H9 (cell line): ENCODE data around the gene SMCO1. TPM values are rescaled to one million over a fixed set of nuclear protein-coding genes. Genes with fewer than 3 reads are reported as not detected.
A peak's percentile ranks its signal among the peaks of the same experiment; 100 is the strongest.

ENCODE experiments used
- DNase-seq: peaks from one replicate; pipeline ENCODE4 v3.0.0-alpha.2; 2017
- H2AFZ ChIP-seq: one replicate; pipeline ENCODE4 v1.6.1; 2013; ENCODE audit warnings: mild to moderate bottlenecking, low read length, control low read depth, moderate library complexity
- H2AK5ac ChIP-seq: 2 replicates; pipeline ENCODE4 v1.6.1; 2013; ENCODE audit warnings: low read length, control low read depth, mixed read lengths; ENCODE audit not compliant: insufficient read length
- H2BK120ac ChIP-seq: one replicate; pipeline ENCODE4 v1.6.1; 2013; ENCODE audit warnings: low read depth, mild to moderate bottlenecking, low read length, control low read depth, inconsistent platforms; ENCODE audit not compliant: poor library complexity, severe bottlenecking
- H2BK12ac ChIP-seq: 2 replicates; pipeline ENCODE4 v1.6.1; 2013; ENCODE audit warnings: low read length, control low read depth, mixed read lengths, low read depth; ENCODE audit not compliant: insufficient read length
- H2BK15ac ChIP-seq: 2 replicates; pipeline ENCODE4 v1.6.1; 2013; ENCODE audit warnings: low read depth, low read length, control low read depth
- H2BK20ac ChIP-seq: one replicate; pipeline ENCODE4 v1.6.1; 2013; ENCODE audit warnings: low read depth, mild to moderate bottlenecking, low read length, control low read depth, inconsistent platforms; ENCODE audit not compliant: poor library complexity, severe bottlenecking
- H2BK5ac ChIP-seq: 2 replicates; pipeline ENCODE4 v1.6.1; 2013; ENCODE audit warnings: low read length, control low read depth, mixed read lengths; ENCODE audit not compliant: insufficient read length
- H3K14ac ChIP-seq: 2 replicates; pipeline ENCODE4 v1.6.1; 2013; ENCODE audit warnings: low read length, control low read depth; ENCODE audit not compliant: insufficient read depth
- H3K18ac ChIP-seq: 2 replicates; pipeline ENCODE4 v1.6.1; 2013; ENCODE audit warnings: low read depth, mild to moderate bottlenecking, mixed read lengths, low read length, control low read depth; ENCODE audit not compliant: insufficient read length
- H3K23ac ChIP-seq: 2 replicates; pipeline ENCODE4 v1.6.1; 2013; ENCODE audit warnings: low read length, control low read depth, mixed read lengths, low read depth; ENCODE audit not compliant: insufficient read length
- H3K23me2 ChIP-seq: 2 replicates; pipeline ENCODE4 v1.6.1; 2013; ENCODE audit warnings: low read depth, mild to moderate bottlenecking, mixed read lengths, low read length, control low read depth; ENCODE audit not compliant: insufficient read length, poor library complexity, severe bottlenecking
- H3K27ac ChIP-seq: 2 replicates; pipeline ENCODE4 v1.5.1; 2013; ENCODE audit warnings: low read length, control low read depth, mixed read lengths, low read depth; ENCODE audit not compliant: insufficient read length
- H3K27me3 ChIP-seq: 2 replicates; pipeline ENCODE4 v1.6.1; 2013; ENCODE audit warnings: low read length, control low read depth, inconsistent platforms; ENCODE audit not compliant: insufficient read depth
- H3K4ac ChIP-seq: 2 replicates; pipeline ENCODE4 v1.6.1; 2013; ENCODE audit warnings: low read depth, mild to moderate bottlenecking, control low read depth, inconsistent platforms, low read length, moderate library complexity
- H3K4me1 ChIP-seq: 2 replicates; pipeline ENCODE4 v1.6.1; 2013; ENCODE audit warnings: low read length, control low read depth, inconsistent platforms; ENCODE audit not compliant: insufficient read depth
- H3K4me2 ChIP-seq: 2 replicates; pipeline ENCODE4 v1.6.1; 2013; ENCODE audit warnings: low read length, control low read depth, mixed read lengths; ENCODE audit not compliant: insufficient read length, insufficient read depth
- H3K56ac ChIP-seq: 2 replicates; pipeline ENCODE4 v1.6.1; 2013; ENCODE audit warnings: low read depth, mild to moderate bottlenecking, mixed read lengths, low read length, control low read depth; ENCODE audit not compliant: insufficient read length
- H3K79me1 ChIP-seq: 2 replicates; pipeline ENCODE4 v1.6.1; 2013; ENCODE audit warnings: low read depth, mild to moderate bottlenecking, moderate library complexity, low read length, control low read depth, inconsistent platforms; ENCODE audit not compliant: insufficient read depth, poor library complexity, severe bottlenecking
- H3K79me2 ChIP-seq: 2 replicates; pipeline ENCODE4 v1.6.1; 2013; ENCODE audit warnings: low read length, control low read depth, inconsistent platforms; ENCODE audit not compliant: insufficient read depth
- H3K9ac ChIP-seq: 2 replicates; pipeline ENCODE4 v1.6.1; 2013; ENCODE audit warnings: low read length, control low read depth, mixed read lengths; ENCODE audit not compliant: insufficient read length; ENCODE audit errors: extremely low read depth
- H3K9me3 ChIP-seq: one replicate; pipeline ENCODE4 v1.6.1; 2013; ENCODE audit warnings: low read depth, low read length, inconsistent platforms; ENCODE audit not compliant: control insufficient read depth
- H3T11ph ChIP-seq: one replicate; pipeline ENCODE4 v1.6.1; 2013; ENCODE audit warnings: mild to moderate bottlenecking, low read length, control low read depth, inconsistent platforms
- H4K20me1 ChIP-seq: one replicate; pipeline ENCODE4 v1.6.1; 2013; ENCODE audit not compliant: control insufficient read depth, insufficient read length, insufficient read depth
- H4K5ac ChIP-seq: 2 replicates; pipeline ENCODE4 v1.6.1; 2013; ENCODE audit warnings: low read depth, mild to moderate bottlenecking, mixed read lengths, low read length, control low read depth; ENCODE audit not compliant: insufficient read length
- H4K8ac ChIP-seq: replicated peaks from 2 replicates; pipeline ENCODE4 v1.6.1; 2013; ENCODE audit warnings: low read length, control low read depth, mixed read lengths, low read depth; ENCODE audit not compliant: insufficient read length
- H4K91ac ChIP-seq: 2 replicates; pipeline ENCODE4 v1.6.1; 2013; ENCODE audit warnings: low read depth, mild to moderate bottlenecking, moderate library complexity, mixed read lengths, low read length, control low read depth; ENCODE audit not compliant: insufficient read length
- H3K27ac Mint-ChIP-seq, 3 experiments: 2 replicates in 2 of 3; 3 replicates in 1 of 3; pipeline ENCODE4 v1.8.0; 2020 to 2021; ENCODE audit warnings: mixed read lengths in 3 of 3, mild to moderate bottlenecking in 1 of 3, moderate library complexity in 1 of 3
- H3K27me3 Mint-ChIP-seq: 2 replicates; pipeline ENCODE4 v1.8.0; 2021; ENCODE audit warnings: low read depth, mild to moderate bottlenecking, moderate library complexity, mixed read lengths
- H3K36me3 Mint-ChIP-seq, 3 experiments: 2 replicates in 2 of 3; 3 replicates in 1 of 3; pipeline ENCODE4 v1.8.0; 2020 to 2021; ENCODE audit warnings: low read depth in 3 of 3, mixed read lengths in 3 of 3; ENCODE audit not compliant: insufficient read depth in 1 of 3
- H3K4me1 Mint-ChIP-seq, 2 experiments: 2 replicates each; pipeline ENCODE4 v1.8.0; 2020; ENCODE audit warnings: mixed read lengths in 2 of 2
- H3K4me3 Mint-ChIP-seq, 2 experiments: 2 replicates in 1 of 2; 3 replicates in 1 of 2; pipeline ENCODE4 v1.8.0; 2020 to 2021; ENCODE audit warnings: mild to moderate bottlenecking in 2 of 2, mixed read lengths in 2 of 2, moderate library complexity in 1 of 2
- H3K9me3 Mint-ChIP-seq, 2 experiments: 2 replicates in 1 of 2; 3 replicates in 1 of 2; pipeline ENCODE4 v1.8.0; 2020; ENCODE audit warnings: mild to moderate bottlenecking in 2 of 2, mixed read lengths in 2 of 2, moderate library complexity in 1 of 2
- WGBS: extraction: QIAGEN DNeasy Blood & Tissue Kit; methylation state at CpG from one replicate; pipeline ENCODE4 v1.1.7; 2013; ENCODE audit warnings: missing lambda C conversion rate, low lambda C conversion rate, mixed read lengths; ENCODE audit not compliant: insufficient read length; ENCODE audit errors: extremely low coverage; 5-methylcytosine and 5-hydroxymethylcytosine counted together
- total RNA-seq: library from RNA; stranded (reverse); gene quantifications from 2 replicates; pipeline ENCODE4 v1.2.1, GENCODE V29; 2021
- TF ChIP-seq, protein P1 (sequence below): fragments of 200-600 bp; sonication (generic); conservative IDR thresholded peaks from 3 replicates; pipeline ENCODE4 v1.8.0; 2021; ENCODE audit warnings: antibody characterized with exemption, mild to moderate bottlenecking

The SMCO1 gene
- total RNA-seq, 1 experiment from 2014 or later = not detected

DNA sequence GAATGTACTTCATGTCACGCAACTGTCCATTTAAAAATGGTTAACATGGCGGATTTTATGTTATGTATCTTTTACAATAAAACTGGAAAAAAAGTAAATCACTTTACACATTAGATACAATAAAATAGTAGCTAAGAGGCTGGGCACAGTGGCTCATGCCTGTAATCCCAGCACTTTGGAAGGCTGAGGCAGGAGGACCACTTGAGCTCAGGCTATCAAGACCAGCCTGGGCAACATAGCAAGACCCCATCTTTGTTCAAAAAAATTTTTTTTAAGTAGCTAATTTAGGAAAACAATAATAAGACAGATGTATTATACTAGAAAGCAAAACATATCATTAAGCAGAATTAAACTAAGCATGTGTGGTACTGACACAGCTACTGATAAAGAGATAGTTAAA lies 23.1 kb downstream of the SMCO1 start:
- Histone ChIP-seq H3K4me2 (no peak overlapping the region), H2AFZ (no peak overlapping the region), H3K56ac (no peak overlapping the region), H3K14ac (no peak overlapping the region), H3K9ac (no peak overlapping the region), H2BK15ac (no peak overlapping the region), H2BK120ac (no peak overlapping the region), H3K79me1 (peaks cover 22% of the 10 kb centered on the region), H3T11ph (no peak overlapping the region), H2AK5ac (no peak overlapping the region), H2BK12ac (no peak overlapping the region), H3K18ac (no peak overlapping the region), H3K79me2 (peaks cover 41% of the 10 kb centered on the region), H3K4me1 (no peaks in the 10 kb centered on the region), H4K91ac (no peak overlapping the region), H3K4ac (no peak overlapping the region), H4K8ac (no peak overlapping the region), H3K27ac (no peak overlapping the region), H3K23me2 (no peaks in the 10 kb centered on the region), H2BK20ac (no peak overlapping the region), H4K20me1 (no peaks in the 10 kb centered on the region), H3K9me3 (no peaks in the 10 kb centered on the region), H2BK5ac (no peak overlapping the region), H4K5ac (no peak overlapping the region), H3K23ac (no peak overlapping the region), H3K27me3 (no peaks in the 10 kb centered on the region)
- no peak overlapping the region for H3K4me3 Mint-ChIP-seq
- H3K27ac Mint-ChIP-seq = 0 out of 7 replicates have a peak overlapping the region, but pooled peaks of 1 of the 3 experiments have one; percentile 12
- H3K4me1 Mint-ChIP-seq = peaks cover 0 to 15% of the 10 kb centered on the region in 2 experiments; a peak in 2 of 4 replicates
- TF ChIP-seq, protein P1, sequence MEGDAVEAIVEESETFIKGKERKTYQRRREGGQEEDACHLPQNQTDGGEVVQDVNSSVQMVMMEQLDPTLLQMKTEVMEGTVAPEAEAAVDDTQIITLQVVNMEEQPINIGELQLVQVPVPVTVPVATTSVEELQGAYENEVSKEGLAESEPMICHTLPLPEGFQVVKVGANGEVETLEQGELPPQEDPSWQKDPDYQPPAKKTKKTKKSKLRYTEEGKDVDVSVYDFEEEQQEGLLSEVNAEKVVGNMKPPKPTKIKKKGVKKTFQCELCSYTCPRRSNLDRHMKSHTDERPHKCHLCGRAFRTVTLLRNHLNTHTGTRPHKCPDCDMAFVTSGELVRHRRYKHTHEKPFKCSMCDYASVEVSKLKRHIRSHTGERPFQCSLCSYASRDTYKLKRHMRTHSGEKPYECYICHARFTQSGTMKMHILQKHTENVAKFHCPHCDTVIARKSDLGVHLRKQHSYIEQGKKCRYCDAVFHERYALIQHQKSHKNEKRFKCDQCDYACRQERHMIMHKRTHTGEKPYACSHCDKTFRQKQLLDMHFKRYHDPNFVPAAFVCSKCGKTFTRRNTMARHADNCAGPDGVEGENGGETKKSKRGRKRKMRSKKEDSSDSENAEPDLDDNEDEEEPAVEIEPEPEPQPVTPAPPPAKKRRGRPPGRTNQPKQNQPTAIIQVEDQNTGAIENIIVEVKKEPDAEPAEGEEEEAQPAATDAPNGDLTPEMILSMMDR = no peak
- no peaks in the 10 kb centered on the region for H3K27me3 Mint-ChIP-seq
- H3K36me3 Mint-ChIP-seq = peaks cover 10 to 32% (median 19%) of the 10 kb centered on the region in 3 experiments; a peak in 6 of 7 replicates
- H3K9me3 Mint-ChIP-seq = no peaks in the 10 kb centered on the region
- no peak for DNase-seq
- no CpG with 5 or more reads among the region's 2 CpGs for WGBS
